Adrenal gland (tissue), 12 donors: ENCODE data around the gene PRDM15. TPM values are rescaled to one million over a fixed set of nuclear protein-coding genes. Genes with fewer than 3 reads are reported as not detected.

Experiments used
- DNase-seq, 7 donors: peaks; one replicate each; pipeline ENCODE4 v3.0.0-alpha.2; 2019 to 2020
- H3K27ac ChIP-seq, 5 donors: fragments of 200-600 bp; sonication (generic) in 4 of 5; 1 replicate in 3 of 5; 2 replicates in 2 of 5; pipeline versions ENCODE4 v1.5.1 to v1.8.0; 2016 to 2020; ENCODE audit warnings: mild to moderate bottlenecking in 1 of 5
- H3K27me3 ChIP-seq: fragments of 200-600 bp; 2 replicates; pipeline ENCODE4 v1.8.0; 2021
- H3K36me3 ChIP-seq, 2 donors: fragments of 200-600 bp; replicated peaks in 1 of 2; 1 replicate in 1 of 2; 2 replicates in 1 of 2; pipeline versions ENCODE4 v1.5.1 to v1.8.0; 2018 to 2022
- H3K4me1 ChIP-seq, 2 donors: fragments of 200-600 bp; replicated peaks in 1 of 2; 1 replicate in 1 of 2; 2 replicates in 1 of 2; pipeline versions ENCODE4 v1.5.1 to v1.8.0; 2018 to 2021
- H3K4me3 ChIP-seq, 4 donors: fragments of 200-600 bp; sonication (generic) in 3 of 4; one replicate each; pipeline ENCODE4 v1.5.1; 2016 to 2018
- H3K9me3 ChIP-seq, 3 donors: fragments of 200-600 bp; sonication (generic) in 1 of 3; replicated peaks in 1 of 3; 1 replicate in 2 of 3; 2 replicates in 1 of 3; pipeline versions ENCODE4 v1.5.1 to v1.8.0; 2016 to 2021
- POLR2A ChIP-seq, 2 donors: fragments of 450-650 bp; IDR thresholded peaks; one replicate each; pipeline ENCODE4 v1.6.1; 2017; ENCODE audit warnings: antibody characterized with exemption in 2 of 2, mild to moderate bottlenecking in 2 of 2, moderate library complexity in 1 of 2
- WGBS, 4 donors: extraction: QIAGEN DNeasy Blood & Tissue Kit in 2 of 4; methylation state at CpG; one replicate each; pipeline versions ENCODE4 v1.1.5 to v1.1.7; 2013 to 2017; 5-methylcytosine and 5-hydroxymethylcytosine counted together
- intact Hi-C, 2 donors: fragments of 100-400 bp; cut with DNase I; formaldehyde crosslinking; loops; one replicate each; pipeline versions ENCODE4 v1.14.1 to v1.15.0; 2022 to 2023
- polyA plus RNA-seq, 3 donors: library from polyadenylated mRNA; stranded (reverse); fragments of 200-250 nt in 2 of 3; fragments of 350-450 nt in 1 of 3; fragmentation: Illumina TruSeq in 1 of 3; extraction: RNeasy Lipid Tissue Mini Kit (QIAGEN cat#74804) in 1 of 3; gene quantifications; one replicate each; pipeline ENCODE4 v1.2.3, GENCODE V29; 2013 to 2014
- total RNA-seq, 9 donors: library from RNA; depleted of rRNA in 4 of 9; stranded (reverse); fragments of >200 nt in 4 of 9; fragments of 120-200 nt in 1 of 9; fragmentation: NEBNext Ultra II Directional in 1 of 9; extraction: Animal tissue kit (Norgen Biotek cat#: 25700) in 1 of 9; gene quantifications; one replicate each; pipeline versions ENCODE4 v1.1.0 to v1.2.4, GENCODE V29; 2013 to 2023
- TF ChIP-seq, protein P1 (sequence below), 6 experiments: fragments of 450-650 bp in 4 of 6; fragments of 200-600 bp in 2 of 6; sonication (generic) in 1 of 6; IDR thresholded peaks; 1 replicate in 5 of 6; 2 replicates in 1 of 6; pipeline versions ENCODE4 v1.5.1 to v1.8.0; 2016 to 2021; ENCODE audit warnings: antibody characterized with exemption in 6 of 6, mild to moderate bottlenecking in 2 of 6, moderate library complexity in 1 of 6
- donor health status: healthy with polysubstance abuse.
- donor health status: Bipolar disorder and iron deficiency.
- donor health status: DM: yes; HTN: yes; CAD: no.
- donor health status: DM: no; HTN: no; CAD: no.
- donor health status: DM: no; HTN: no; CAD: no.
- donor health status: DM: yes; HTN: yes; CAD: no.

The PRDM15 gene
- total and polyA plus RNA-seq, 12 donors = 2.9 to 6.7 (median 4.0) TPM

DNA sequence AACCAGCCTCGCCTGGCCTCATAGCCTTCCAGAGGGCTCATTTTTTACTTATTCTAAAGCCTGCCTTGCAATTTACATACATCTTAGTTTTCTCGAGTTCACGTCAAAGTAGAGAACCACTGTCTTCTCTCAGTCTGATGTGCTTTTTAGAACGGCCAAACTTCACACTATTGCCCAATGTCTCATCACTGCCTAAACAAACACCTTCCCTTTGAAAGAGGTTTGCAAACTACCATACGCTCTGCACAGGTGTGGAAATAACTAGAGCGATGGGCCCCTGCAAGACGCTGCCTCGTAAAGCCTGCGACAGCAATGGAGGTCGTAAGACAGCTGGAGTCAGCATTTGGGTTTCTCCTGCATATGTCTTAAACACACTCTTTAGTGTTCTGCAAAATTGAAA lies 22.6 kb downstream of the PRDM15 start:
- intact Hi-C loops = no loop called here
- Histone ChIP-seq H3K27me3 (no peaks in the 10 kb centered on the region), H3K4me1 (no peaks in the 10 kb centered on the region), H3K9me3 (no peaks in the 10 kb centered on the region), H3K4me3 (no peak overlapping the region), H3K27ac (no peak overlapping the region), H3K36me3 (peaks cover 0 to 37% of the 10 kb centered on the region in 2 donors)
- DNase-seq = no peak
- 85 to 95% (median 91%) methylated on average over 10 of the region's 10 CpGs for WGBS, 4 donors
- TF ChIP-seq, protein P1, sequence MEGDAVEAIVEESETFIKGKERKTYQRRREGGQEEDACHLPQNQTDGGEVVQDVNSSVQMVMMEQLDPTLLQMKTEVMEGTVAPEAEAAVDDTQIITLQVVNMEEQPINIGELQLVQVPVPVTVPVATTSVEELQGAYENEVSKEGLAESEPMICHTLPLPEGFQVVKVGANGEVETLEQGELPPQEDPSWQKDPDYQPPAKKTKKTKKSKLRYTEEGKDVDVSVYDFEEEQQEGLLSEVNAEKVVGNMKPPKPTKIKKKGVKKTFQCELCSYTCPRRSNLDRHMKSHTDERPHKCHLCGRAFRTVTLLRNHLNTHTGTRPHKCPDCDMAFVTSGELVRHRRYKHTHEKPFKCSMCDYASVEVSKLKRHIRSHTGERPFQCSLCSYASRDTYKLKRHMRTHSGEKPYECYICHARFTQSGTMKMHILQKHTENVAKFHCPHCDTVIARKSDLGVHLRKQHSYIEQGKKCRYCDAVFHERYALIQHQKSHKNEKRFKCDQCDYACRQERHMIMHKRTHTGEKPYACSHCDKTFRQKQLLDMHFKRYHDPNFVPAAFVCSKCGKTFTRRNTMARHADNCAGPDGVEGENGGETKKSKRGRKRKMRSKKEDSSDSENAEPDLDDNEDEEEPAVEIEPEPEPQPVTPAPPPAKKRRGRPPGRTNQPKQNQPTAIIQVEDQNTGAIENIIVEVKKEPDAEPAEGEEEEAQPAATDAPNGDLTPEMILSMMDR (IDR thresholded peaks at IDR 0.05) = no peak
- no peak for TF ChIP-seq POLR2A (IDR thresholded peaks at IDR 0.05)

DNA sequence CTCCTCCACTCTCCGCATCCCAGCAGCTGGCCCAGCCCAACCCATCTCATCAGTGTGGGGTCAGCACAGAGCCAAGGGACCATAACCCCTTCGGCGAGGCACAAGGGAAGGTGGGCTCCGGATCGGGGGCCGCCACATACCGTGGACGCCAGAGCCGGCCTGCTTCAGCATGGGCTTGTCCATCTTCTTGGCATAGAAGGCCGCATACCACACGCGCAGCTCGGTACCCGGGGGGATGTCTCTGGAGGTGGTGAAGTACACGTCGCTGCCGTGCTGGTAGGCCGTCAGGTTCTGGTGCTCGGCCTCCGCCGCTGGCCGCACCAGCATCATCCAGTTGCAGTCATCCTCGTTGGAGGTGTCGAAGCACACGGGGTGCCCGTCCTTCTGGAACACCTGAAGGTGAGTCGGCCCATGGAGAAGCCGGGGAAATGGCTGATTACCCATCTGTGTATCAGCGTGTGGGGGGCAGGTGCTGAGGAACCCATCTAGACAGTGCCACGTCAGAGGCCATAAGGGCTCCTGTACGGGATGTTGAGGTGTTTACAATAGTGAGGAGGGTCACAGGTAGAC lies 24.6 kb downstream of the PRDM15 start:
- TF ChIP-seq, protein P1 (IDR thresholded peaks at IDR 0.05) = no peak
- TF ChIP-seq POLR2A (IDR thresholded peaks at IDR 0.05) = no peak
- intact Hi-C loops = no loop called here
- WGBS, 4 donors = 90 to 98% (median 96%) methylated on average over 11 to 31 of the region's 31 CpGs
- peaks cover 0 to 35% of the 10 kb centered on the region in 2 donors for H3K36me3 ChIP-seq
- no peaks in the 10 kb centered on the region for H3K4me1 ChIP-seq
- H3K27me3 ChIP-seq = no peaks in the 10 kb centered on the region
- H3K27ac ChIP-seq = no peak overlapping the region
- no peak for DNase-seq
- H3K9me3 ChIP-seq = no peaks in the 10 kb centered on the region
- H3K4me3 ChIP-seq = no peak overlapping the region

DNA sequence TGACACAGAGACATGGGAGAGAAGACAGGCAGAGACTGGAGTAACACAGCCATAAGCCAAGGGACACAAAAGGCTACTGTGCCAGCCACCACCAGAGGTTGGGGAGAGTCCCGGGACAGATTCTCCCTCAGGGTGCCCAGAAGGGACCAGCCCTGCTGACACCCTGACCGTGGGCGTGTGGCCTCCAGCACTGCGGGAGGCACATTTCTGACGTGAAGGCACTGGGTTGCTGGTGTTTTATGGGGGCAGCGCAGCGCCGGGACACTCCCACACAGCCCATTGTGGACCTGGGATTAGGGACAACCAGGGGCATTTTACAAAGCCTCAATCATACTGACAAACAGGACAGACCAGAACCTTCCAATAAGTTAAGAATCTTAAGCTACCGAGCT lies 26.2 kb downstream of the PRDM15 start:
- intact Hi-C loops = no loop called here

DNA sequence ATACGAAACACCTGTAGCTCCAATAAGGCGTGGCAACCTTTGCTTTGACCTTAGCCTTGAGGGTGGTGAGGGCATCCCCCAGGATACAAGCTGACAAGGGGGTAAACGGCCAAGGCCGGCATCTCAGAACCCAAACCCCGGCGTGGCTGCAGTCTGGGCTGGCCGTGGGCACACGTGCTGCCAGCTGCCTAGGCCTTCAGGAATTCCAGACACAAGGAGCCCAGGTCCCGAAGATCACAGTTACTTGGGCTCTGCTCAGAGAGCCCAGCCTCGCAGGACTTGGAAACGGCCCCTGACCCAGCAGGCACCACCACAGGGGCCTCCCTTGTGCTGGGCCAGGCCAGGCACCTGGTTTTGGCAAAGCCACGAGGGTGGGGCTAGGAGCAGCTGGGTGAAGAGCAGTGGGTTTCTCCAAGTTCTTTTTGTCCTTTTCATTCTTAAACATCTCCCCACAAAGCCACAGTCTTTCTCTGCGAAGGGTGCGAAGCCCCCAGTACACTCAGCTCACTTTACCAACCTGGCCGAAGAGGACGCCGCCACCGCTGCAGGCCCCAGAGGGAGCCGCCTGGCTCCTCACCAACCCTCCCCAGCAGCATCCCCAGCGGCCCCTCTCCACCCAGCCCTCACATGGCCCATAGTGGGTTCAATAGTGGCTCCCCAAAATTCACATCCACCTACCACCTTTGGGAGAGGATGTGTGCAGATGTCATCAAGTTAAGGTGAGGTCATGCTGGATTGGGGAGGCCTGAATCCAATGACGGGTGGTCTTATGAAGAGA lies 26.8 kb downstream of the PRDM15 start:
- no peaks in the 10 kb centered on the region for H3K9me3 ChIP-seq
- no peak overlapping the region for H3K4me3 ChIP-seq
- no peak overlapping the region for H3K27ac ChIP-seq
- intact Hi-C loops = no loop called here
- DNase-seq = no peak
- H3K27me3 ChIP-seq = no peaks in the 10 kb centered on the region
- TF ChIP-seq, protein P1 (IDR thresholded peaks at IDR 0.05) = no peak
- no peak for TF ChIP-seq POLR2A (IDR thresholded peaks at IDR 0.05)
- H3K4me1 ChIP-seq = no peaks in the 10 kb centered on the region
- peaks cover 0 to 24% of the 10 kb centered on the region in 2 donors for H3K36me3 ChIP-seq
- WGBS, 4 donors = 90 to 99% (median 94%) methylated on average over 13 to 21 of the region's 21 CpGs

More for the DNA sequence above, 26.2 kb downstream of the PRDM15 start:
- Histone ChIP-seq H3K27me3 (no peaks in the 10 kb centered on the region), H3K4me1 (no peaks in the 10 kb centered on the region), H3K27ac (no peak overlapping the region), H3K36me3 (peaks cover 0 to 28% of the 10 kb centered on the region in 2 donors), H3K4me3 (no peak overlapping the region), H3K9me3 (no peaks in the 10 kb centered on the region)
- DNase-seq = no peak
- 93 to 96% (median 95%) methylated on average over 2 to 9 of the region's 9 CpGs for WGBS, 4 donors
- TF ChIP-seq, protein P1 (IDR thresholded peaks at IDR 0.05) = no peak
- no peak for TF ChIP-seq POLR2A (IDR thresholded peaks at IDR 0.05)
